Measurements from ENCODE around the gene ARFRP1.

GRCh38 chr20:63687419-63688178 is 20.2 kb downstream of the ARFRP1 start:
- TF ChIP-seq CTCF (conservative IDR thresholded peaks at IDR 0.05; ENCODE audit: low read length) (no peak), EZH2phosphoT487 (IDR thresholded peaks at IDR 0.05; ENCODE audit: borderline replicate concordance, low read depth, low read length) (no peak)
